ENCODE results near the gene ROBO1.
"Not testable (repeated sequence)": the region's sequence is repeated elsewhere in the genome, so short reads cannot be mapped to it uniquely, and the experiment has no call there.

ROBO1 gene

DNA sequence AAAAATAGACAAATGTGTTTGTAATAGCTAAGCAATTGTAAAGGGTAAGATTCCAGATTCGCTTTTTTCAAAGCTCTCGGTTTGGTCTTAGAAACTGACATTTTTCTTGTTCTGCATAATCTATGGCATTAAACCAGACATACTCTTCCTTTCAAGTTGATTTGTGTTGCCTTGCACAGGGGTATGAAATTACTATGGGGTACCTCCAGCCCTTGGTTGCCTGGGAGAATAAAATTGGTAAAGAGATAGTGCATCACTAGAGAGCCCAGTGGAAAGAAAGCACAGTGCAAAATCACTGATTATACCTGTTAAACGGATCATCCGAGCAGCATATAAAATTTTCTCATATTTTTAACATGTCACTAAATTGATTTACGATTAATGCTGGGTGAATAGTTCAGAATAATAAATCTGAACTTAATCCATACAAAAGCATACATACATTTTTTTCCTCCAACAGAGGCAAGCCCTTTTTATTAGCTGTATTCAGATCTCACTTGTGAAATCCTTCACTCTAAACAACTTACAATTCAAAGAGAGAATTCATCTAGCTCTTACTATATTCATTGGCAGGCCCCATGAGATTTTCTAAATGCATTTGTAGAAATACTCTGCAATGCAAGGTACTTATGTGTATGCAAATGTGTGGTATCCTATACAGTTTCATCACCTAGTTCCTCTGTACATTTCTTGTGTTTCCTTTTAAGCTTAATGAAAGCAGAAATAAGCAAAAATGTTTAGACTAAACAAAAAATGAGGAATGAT, 224.4 kb downstream of the ROBO1 start:
- no peak for DNase-seq

GRCh38 chr3:79534727-79535126, 233.1 kb downstream of the ROBO1 start:
- DNase-seq: no peak

DNA sequence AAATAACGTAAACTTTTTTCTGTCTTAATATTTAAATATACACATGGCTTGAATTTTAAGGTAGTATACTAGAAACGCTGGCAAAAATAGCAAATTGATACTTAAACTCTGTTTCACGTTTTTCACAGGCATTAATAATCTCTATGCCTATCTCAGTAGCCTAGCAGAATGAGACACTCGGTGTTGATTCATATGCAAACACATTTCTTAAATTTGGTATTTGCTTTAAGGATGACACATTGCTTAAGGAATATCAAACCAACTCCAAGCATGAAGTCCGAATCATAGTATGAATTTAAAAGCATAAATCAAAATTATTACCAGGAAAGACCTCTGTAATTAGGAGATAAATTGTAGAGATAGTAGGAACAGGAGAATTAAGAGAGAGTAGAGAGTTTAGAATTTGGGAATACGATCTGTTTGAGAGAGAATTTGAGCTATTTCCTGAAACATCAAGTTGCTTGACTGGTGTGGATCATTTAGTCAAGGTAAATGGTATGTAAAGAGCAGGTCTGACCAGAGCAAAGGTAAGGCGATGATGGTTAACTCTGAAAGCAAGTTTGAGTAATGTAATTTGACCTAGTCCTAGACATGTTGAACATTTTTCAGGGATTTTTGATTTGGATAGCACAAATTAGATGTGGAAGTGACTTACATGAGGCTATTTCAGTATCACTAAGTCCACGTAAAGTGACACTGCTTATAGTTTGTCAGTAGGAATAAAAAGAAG, 236.1 kb downstream of the ROBO1 start:
- no peak for DNase-seq

DNA sequence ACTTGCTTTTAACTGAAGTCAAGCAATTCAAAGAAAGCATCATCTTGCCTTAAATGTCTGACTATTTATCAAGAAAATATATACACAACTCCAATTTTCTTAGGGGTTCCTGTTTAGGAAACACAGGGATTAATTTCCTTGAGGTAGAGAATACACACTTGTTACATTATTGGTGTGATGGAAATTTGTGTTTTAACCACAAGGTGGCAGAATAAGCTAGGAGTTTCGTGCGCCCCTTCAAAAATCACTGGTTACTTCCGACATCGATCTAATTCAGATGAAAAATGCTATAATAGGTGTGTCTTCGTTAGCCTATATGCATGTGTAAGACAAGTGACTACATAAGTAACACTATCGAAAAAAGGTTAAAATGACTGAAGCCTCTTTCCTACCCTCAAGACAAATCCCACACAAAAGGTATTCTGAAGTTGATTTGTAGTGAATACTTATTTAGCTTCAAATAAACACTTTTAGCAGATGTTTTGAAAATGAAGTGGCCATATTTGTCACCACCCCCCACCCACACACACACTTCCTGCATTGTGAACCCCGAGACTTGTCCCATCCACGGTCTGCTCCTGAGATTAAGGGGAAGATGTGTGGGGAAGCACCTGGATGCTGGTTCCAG, 246.5 kb downstream of the ROBO1 start:
- no peak for DNase-seq

- no peak for DNase-seq
Observed at GRCh38 chr3:79517766-79518413, 249.9 kb downstream of the ROBO1 start.

DNA sequence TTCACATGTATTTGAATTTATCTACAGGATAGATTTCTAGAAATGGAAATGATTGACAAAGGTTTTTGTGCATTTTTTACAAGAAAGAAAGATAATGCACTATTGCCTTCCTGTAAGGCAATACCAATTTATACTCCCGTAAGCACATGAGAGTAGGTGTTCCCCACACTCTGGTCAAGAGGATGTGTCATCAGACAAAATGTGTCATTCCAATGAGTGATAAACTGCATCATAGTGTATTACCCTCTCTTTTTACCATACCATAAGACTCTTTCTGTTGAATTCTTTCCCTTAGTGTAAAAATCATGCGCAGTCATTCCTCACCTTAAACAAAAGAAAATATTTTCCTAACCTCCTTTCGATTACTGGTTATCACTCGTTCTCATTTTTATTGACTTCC, 251.0 kb downstream of the ROBO1 start:
- no peak for DNase-seq

GRCh38 chr3:79515072-79515471, 252.7 kb downstream of the ROBO1 start:
- no peak for DNase-seq

DNA sequence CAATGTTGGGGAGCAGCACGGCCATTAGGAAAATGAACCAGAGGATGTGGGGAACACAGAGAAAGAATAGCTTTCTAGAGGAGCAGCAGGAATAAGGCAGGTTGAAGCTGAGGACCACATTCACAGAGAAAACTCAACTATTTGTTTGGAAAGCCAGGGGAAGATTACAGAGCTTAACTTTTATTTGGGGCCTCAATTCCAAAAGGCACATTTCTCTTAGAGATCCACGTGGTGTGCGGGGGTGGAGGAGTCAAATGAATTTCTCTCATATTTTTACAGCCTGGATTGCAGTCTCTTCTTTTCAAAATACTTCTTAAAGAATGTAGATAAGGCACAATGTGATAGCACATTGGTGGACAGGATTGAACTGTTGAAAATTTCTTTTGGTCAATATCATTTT, 253.7 kb downstream of the ROBO1 start:
- no peak for DNase-seq

DNA sequence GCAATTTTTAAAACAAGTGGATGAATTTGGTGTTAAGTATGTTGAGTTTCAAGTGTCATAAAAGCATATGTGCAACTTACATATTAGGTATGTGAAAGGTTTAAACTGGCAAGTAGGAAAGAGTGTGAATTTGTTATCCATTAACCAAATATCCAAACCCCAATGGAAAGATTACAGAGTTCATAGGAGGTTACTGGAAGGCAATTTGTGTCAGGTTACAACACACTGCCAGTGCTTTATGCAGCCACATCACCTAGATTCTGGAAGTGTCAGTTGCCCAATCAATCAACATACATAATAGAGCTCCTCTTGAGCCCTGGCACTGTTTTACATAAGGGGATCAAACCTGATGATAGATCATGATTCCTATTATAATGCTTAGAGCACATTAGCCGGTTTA, 261.0 kb downstream of the ROBO1 start:
- DNase-seq: no peak

- not testable (repeated sequence) for DNase-seq
Observed at GRCh38 chr3:79502216-79502681, 265.5 kb downstream of the ROBO1 start.

GRCh38 chr3:79497447-79498111, 270.2 kb downstream of the ROBO1 start:
- DNase-seq: no peak

DNA sequence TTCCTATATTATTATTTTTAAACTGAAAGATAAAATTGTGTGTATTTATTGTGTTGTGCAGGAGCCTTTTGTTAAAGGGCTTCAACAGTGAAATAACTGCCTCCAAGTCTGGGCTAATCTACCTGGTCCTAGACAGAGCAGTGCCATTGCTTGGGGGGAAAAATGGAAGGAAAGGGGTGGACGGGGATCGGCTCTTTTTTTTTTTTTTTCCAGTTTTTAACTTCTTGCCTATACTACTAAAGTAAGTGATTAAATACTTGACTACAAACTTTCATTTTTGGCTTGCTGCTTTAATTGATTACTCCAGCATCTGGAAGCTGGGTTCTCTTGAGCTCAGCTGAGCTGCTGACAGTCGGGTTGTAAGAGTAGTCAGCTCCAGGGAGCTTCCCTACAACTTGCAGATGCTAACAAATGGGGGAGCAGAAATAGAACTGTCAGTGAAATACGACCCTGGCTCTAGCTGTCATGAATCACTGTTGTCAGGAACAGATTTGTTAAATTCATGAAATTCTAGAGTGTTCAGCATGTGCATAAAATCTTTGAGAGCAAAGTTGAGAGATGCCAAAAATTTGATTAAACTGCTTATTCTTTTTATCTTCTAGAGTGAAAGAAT, 276.7 kb downstream of the ROBO1 start:
- no peak for DNase-seq

DNA sequence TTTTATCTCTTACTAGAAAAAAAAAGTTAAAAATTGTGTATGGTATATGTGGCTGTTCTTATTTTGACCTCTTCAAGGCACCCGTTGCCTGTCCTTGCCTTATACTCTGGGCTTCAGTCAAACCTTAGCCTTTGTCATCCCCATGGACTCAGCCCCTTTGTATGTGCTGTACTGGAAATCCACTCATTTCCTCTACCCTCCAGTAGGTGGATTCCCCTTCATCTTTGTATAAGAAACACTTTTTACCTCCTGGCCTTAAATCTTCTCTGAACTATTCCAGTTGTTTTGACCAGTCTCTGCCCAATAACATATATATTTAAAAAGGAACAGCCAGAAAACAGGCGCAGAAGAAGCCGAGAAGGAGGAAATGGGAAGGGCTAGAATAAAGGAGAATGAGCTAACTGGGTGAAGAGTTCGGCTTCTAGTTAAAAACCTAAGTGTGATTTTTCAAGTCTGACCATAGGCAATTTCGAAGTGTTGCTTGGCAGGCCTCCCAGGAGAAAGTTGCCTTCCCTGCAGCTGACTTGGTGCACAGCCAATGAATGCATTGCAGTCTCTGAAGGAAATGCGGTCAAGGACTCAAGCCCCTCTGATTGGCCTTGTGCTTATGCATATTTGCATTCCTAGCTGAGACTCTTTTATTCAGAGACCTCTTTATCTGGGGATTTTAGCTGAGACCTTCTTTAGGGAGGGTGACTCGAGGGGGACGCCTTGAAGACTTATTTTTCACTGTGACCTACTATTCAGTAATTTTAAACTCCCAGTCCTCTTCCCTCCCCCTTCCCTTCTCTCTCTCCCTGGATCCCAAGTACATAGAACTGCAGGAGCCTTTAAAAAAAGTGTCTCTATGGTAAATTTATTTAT, 277.4 kb downstream of the ROBO1 start:
- DNase-seq: no peak

GRCh38 chr3:79488407-79488806, 279.4 kb downstream of the ROBO1 start:
- DNase-seq: no peak

GRCh38 chr3:79480746-79481145, 287.1 kb downstream of the ROBO1 start:
- DNase-seq: no peak

- DNase-seq: no peak
Observed at GRCh38 chr3:79478620-79479019, 289.2 kb downstream of the ROBO1 start.

- DNase-seq: no peak
Observed at GRCh38 chr3:79477242-79477641, 290.6 kb downstream of the ROBO1 start.

DNA sequence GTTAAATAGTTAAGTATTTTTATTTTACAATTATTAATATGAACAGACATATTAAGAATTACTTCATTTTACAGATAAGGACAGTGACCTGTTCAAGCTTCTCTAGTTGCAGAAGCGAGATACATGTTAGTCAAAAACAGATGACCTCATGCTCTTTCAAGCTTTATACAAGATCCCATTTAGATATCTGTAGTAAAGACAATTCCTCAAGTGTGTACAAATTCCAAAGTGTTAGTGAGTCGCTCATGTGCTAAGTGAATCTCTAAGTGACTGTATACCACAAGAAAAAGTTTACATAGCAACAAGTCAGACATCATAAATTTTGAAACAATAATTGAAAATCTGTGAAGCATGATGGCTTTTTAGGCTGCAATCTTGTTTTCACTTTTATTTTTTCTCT, 293.8 kb downstream of the ROBO1 start:
- DNase-seq: no peak

DNA sequence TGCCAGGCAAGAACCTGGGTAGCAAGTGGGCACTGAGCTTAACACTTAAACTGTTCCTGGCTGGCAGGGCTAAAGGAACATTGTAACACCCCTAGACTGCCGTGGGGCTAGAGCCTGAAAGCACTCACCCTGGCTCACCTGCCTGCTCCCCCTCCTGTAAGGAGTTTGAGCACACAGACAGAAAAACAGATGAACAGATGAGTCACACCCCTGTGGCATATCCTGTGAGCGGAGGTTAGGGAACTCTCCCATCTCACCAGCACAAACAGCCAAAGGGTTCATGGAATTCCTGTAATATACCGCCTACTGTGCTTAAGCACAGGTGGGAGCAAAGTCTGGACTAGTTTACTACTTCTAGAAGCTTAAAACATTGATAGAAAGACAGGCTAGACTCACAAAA, 300.1 kb downstream of the ROBO1 start:
- no peak for DNase-seq

DNA sequence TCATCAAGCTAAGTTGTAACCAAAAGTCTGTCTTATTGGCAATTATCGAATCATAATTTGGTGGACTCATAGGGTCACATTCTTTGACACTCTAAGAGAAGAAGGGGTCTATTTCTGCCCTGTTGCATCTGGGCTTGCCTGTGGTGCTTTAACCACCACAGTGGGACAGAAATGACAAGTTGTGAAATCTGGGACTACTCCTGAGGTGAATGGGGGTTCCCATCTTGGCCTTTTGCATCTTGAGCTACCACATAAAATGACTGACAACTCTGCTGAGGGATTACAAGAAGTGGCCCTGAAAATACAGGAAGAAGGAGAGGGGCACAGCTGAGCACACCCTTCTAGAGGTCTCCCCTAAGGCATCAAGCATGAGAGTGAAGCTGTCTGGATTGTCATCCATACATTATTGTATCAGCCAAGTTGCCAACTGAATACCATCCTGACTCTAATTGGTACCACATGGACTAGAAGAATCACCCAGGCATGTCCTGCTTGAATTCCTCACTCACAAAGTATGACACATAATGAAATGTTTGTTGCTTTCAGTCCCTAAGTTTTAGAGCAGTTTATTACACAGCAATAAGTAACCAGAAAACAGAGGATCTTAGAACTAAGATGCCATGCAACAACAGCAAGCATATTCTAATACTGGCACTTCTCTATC, 306.5 kb downstream of the ROBO1 start:
- DNase-seq: no peak

- no peak for DNase-seq
Observed at GRCh38 chr3:79453600-79453999, 314.2 kb downstream of the ROBO1 start.

All from activated T-cell treated with anti-CD3 and anti-CD28 coated beads for 4 hours (primary cell).